ENCODE data around the gene ROMO1. TPM values are rescaled to one million over a fixed set of nuclear protein-coding genes. Genes with fewer than 3 reads are reported as not detected.

Gene ROMO1
- polyA plus RNA-seq, 2 of the 4 experiments (the other 2 are of a cell fraction) = 201 to 430 TPM

DNA sequence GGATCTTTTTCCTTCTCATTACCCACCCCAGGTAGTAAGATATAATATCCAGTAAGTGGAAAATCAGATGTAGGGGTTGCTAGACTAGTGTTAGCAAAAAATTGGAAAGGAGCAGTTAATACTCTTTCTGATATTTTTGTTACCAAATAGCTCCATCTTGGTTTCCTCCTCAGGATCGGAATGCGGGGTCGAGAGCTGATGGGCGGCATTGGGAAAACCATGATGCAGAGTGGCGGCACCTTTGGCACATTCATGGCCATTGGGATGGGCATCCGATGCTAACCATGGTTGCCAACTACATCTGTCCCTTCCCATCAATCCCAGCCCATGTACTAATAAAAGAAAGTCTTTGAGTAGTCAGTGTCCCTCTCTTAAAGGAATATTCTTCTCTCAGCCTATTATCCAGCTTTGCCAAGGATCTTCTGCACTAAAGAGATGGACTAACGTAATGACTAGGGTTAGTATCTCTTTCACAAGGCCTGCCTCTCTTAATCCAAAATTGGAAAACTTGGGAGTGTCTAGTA lies 1.5 kb downstream of the ROMO1 start (continued):
- TF ChIP-seq HDAC2 (IDR thresholded peaks at IDR 0.05) (no peak), POLR2AphosphoS2 (conservative IDR thresholded peaks at IDR 0.05; ENCODE audit: low read length) (no peak), EHMT2 (IDR thresholded peaks at IDR 0.05; ENCODE audit: low read depth) (no peak), MAFK (IDR thresholded peaks at IDR 0.05; ENCODE audit: partially characterized antibody) (no peak), EHF (CRISPR knock-in tag; IDR thresholded peaks at IDR 0.05) (no peak)
- TF ChIP-seq, protein P1, sequence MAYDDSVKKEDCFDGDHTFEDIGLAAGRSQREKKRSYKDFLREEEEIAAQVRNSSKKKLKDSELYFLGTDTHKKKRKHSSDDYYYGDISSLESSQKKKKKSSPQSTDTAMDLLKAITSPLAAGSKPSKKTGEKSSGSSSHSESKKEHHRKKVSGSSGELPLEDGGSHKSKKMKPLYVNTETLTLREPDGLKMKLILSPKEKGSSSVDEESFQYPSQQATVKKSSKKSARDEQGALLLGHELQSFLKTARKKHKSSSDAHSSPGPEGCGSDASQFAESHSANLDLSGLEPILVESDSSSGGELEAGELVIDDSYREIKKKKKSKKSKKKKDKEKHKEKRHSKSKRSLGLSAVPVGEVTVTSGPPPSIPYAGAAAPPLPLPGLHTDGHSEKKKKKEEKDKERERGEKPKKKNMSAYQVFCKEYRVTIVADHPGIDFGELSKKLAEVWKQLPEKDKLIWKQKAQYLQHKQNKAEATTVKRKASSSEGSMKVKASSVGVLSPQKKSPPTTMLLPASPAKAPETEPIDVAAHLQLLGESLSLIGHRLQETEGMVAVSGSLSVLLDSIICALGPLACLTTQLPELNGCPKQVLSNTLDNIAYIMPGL (CRISPR knock-in tag; IDR thresholded peaks at IDR 0.05; ENCODE audit: borderline replicate concordance) = no peak

DNA sequence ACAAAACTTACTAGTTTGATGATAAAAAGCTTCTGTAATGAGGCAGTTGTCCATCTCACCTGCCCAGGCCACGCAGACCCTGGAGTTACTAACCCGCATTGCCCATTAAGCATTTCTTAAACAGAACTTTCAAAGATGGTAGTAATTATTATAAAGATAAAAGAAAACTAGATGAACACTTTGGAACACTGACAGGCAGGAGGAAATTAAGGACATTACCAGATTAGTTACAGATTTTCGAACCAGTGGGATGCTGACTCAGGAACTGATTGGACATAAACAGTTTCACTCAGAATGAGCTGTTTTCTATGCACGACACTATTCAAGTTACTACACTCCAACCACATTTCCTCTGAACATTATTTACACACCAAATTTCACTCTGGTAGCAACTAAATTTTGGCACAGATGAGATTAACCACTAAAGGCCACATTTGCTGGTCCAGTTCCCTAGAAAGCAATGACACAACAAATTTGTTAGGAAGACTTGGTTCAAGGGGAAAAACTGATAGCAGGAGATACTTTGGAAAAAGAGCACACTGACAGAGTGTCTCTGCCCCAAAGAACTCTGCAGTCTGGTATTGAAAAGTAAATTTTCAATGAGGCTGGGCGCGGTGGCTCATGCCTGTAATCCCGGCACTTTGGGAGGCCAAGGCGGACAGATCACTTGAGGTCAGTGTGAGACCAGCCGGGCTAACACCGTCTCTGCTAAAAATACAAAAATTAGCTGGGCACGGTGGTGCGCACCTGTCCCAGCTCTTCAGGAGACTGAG lies 3.0 kb downstream of the ROMO1 start:
- peaks cover 28% of the 10 kb centered on the region for H3K4me1 ChIP-seq
- ATAC-seq = no peak
- no peaks in the 10 kb centered on the region for H3K9me3 ChIP-seq
- FAIRE-seq = no peak
- 90% methylated on average over 12 of the region's 12 CpGs for WGBS (ENCODE audit: missing lambda C conversion rate)
- no peak overlapping the region for H3K4me2 ChIP-seq
- CTCF ChIA-PET = interaction anchor here (0.6 to 2.1 kb wide), 4 partner anchors 8 to 181 kb away, joined by 3 to 8 read pairs (median 4); partner anchors contain the start of gene RBM39
- POLR2A ChIA-PET = interaction anchor here (0.7 to 1.3 kb wide), 4 partner anchors 8 to 40 kb away, joined by 3 to 4 read pairs (median 3); partner anchors contain the start of gene RBM39
- TF ChIP-seq RARB (CRISPR knock-in tag; IDR thresholded peaks at IDR 0.05) (no peak), MAFK (IDR thresholded peaks at IDR 0.05; ENCODE audit: partially characterized antibody) (peak; percentile 42), ZC3H11A (IDR thresholded peaks at IDR 0.05) (no peak), POLR2AphosphoS2 (conservative IDR thresholded peaks at IDR 0.05; ENCODE audit: low read length) (peak; percentile 91)
- DNase-seq (ENCODE audit: low read depth in 1 of 2, low spot score in 1 of 2) = no peak
- no peak overlapping the region for H3K27ac ChIP-seq
- no peak overlapping the region for H3K4me3 ChIP-seq

DNA sequence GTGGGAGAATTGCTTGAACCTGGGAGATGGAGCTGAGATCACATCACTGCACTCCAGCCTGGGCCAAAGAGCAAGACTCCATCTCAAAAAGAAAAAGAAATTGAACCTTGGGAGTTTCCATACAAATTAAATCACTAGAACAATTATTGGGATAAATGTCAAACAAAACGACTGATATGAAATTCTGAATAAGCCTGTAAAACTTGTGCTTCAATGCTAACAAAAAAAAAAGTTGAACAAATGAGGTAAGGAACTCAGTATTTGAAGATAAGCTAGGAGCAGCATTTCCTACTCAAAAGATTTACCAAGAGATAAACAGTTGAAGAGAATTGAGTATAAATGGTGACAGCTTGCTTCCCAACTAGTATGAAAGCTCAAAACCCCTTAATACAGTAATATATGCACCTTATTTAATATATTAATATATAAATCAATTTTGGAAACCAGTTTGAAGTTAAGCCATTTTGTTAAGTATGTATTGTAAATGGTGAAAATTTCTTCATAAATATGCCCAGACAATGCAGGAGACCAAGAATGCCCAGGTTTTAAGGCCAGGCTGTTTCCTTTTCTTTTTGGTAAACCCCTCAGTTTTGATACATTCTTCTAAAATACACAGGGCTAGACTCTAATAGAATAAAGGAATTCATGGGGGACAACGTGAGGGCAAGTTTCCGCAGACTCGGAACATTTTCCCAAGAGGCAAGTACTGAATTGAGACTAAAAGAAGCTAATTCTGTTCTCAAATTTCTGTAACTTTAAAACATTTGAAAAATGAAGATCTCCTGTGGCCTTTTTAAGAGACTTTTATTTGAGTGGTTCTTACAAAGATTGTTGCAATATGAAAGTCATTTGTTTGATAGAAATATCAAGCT lies 3.9 kb downstream of the ROMO1 start:
- 79% methylated on average over 4 of the region's 4 CpGs for WGBS (ENCODE audit: missing lambda C conversion rate)
- H3K4me3 ChIP-seq = no peak overlapping the region
- POLR2A ChIA-PET = interaction anchor here (0.7 to 1.0 kb wide), 5 partner anchors 16 to 181 kb away, joined by 3 to 4 read pairs (median 3); partner anchors contain the start of gene RBM39
- FAIRE-seq = no peak
- no peak overlapping the region for H3K4me2 ChIP-seq
- CTCF ChIA-PET = interaction anchor here (0.6 to 1.3 kb wide), 5 partner anchors 9 to 1117 kb away, joined by 3 to 4 read pairs (median 3); partner anchors contain the start of gene RBM39
- peaks cover 22% of the 10 kb centered on the region for H3K4me1 ChIP-seq
- H3K27ac ChIP-seq = no peak overlapping the region
- 0 out of 2 replicates have a peak, but pooled peaks have one; percentile 18 for TF ChIP-seq TFCP2L1 (CRISPR knock-in tag; IDR thresholded peaks at IDR 0.05)
- 0 out of 2 replicates have a peak, but pooled peaks have one; percentile 29 for TF ChIP-seq POLR2AphosphoS2 (conservative IDR thresholded peaks at IDR 0.05; ENCODE audit: low read length)
- TF ChIP-seq, protein P2, sequence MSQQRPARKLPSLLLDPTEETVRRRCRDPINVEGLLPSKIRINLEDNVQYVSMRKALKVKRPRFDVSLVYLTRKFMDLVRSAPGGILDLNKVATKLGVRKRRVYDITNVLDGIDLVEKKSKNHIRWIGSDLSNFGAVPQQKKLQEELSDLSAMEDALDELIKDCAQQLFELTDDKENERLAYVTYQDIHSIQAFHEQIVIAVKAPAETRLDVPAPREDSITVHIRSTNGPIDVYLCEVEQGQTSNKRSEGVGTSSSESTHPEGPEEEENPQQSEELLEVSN (IDR thresholded peaks at IDR 0.05; ENCODE audit: borderline replicate concordance, low read depth) = no peak
- no peaks in the 10 kb centered on the region for H3K9me3 ChIP-seq
- DNase-seq (ENCODE audit: low read depth in 1 of 2, low spot score in 1 of 2) = no peak
- no peak for ATAC-seq

DNA sequence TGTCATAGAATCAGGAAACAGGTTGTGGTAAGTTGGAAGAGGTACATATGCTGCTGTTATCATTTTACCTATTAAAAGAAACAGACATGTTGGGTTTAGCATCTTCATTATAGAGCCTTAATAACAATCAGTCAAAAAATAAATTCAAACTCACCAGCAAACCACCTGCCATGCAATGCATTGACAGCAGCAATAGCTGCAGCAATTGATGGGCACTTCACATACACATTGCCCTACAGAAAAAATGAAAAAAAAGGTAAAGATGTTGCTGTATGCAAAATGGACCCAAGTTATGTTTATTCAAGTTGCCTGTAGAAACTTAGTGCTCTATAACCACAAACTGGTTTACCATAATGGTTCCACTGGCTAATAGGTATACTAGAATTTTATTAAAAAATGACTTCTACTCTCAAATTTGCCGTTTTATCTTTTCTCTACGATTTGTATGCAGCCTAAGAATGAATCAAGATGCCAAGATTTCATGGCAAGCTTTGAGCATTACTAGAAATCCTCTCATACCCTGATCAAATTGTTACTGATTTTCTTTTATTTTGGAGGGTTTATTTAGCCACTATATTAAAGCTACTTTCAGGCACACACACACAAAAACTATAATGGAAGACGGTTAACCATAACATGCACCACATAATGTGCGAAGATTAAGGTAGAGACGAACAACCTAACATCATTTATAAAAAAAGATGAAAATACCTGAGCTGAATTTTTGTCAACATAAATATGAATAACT lies 5.5 kb downstream of the ROMO1 start:
- 91% methylated on average over 5 of the region's 5 CpGs for WGBS (ENCODE audit: missing lambda C conversion rate)
- Histone ChIP-seq H3K4me3 (no peak overlapping the region), H3K4me2 (no peak overlapping the region), H3K4me1 (peaks cover 17% of the 10 kb centered on the region; the same call in 2 of the 3 replicates), H3K9me3 (no peaks in the 10 kb centered on the region), H3K27ac (no peak overlapping the region)
- CTCF ChIA-PET = interaction anchor here (1.0 to 2.1 kb wide), 3 partner anchors 10 to 180 kb away, joined by 3 to 7 read pairs (median 5); no protein-coding TSS in a partner anchor
- peak; percentile 46; the same call in 1 of the 2 replicates for TF ChIP-seq FOSB (CRISPR knock-in tag; IDR thresholded peaks at IDR 0.05)
- TF ChIP-seq HOXB13 (CRISPR knock-in tag; IDR thresholded peaks at IDR 0.05; ENCODE audit: low read depth) = no peak
- no peak for TF ChIP-seq NR3C1 (IDR thresholded peaks at IDR 0.05)
- FAIRE-seq = no peak
- DNase-seq (ENCODE audit: low read depth in 1 of 2, low spot score in 1 of 2) = no peak
- ATAC-seq = no peak
- POLR2A ChIA-PET = interaction anchor here (1.4 kb wide), 1 partner anchor 38 kb away, joined by 4 read pairs; the partner anchor contains the start of gene RBM39

Measured in A549 (cell line).